Karpas-422 (cell line): ENCODE measurements around the gene SLC25A3. TPM values are rescaled to one million over a fixed set of nuclear protein-coding genes. Genes with fewer than 3 reads are reported as not detected.
"Not testable (repeated sequence)": the region's sequence is repeated elsewhere in the genome, so short reads cannot be mapped to it uniquely, and the experiment has no call there.

ENCODE experiments used
- DNase-seq: peaks from one replicate; pipeline ENCODE4 v3.0.0-alpha.2; 2015
- H2AFZ ChIP-seq: fragments of 200-600 bp; sonication (generic); 2 replicates; pipeline ENCODE4 v1.6.1; 2014; ENCODE audit warnings: antibody characterized with exemption, low read length, mixed read lengths
- H3K27ac ChIP-seq: fragments of 200-600 bp; sonication (generic); 2 replicates; pipeline ENCODE4 v1.5.1; 2014; ENCODE audit warnings: mild to moderate bottlenecking, low read length, moderate library complexity
- H3K27me3 ChIP-seq: fragments of 200-600 bp; sonication (generic); 2 replicates; pipeline ENCODE4 v1.6.1; 2014; ENCODE audit warnings: low read length, mixed read lengths
- H3K36me3 ChIP-seq: fragments of 200-600 bp; sonication (generic); 2 replicates; pipeline ENCODE4 v1.6.1; 2014; ENCODE audit warnings: low read length, mixed read lengths; ENCODE audit not compliant: insufficient read depth
- H3K4me1 ChIP-seq: fragments of 200-600 bp; sonication (generic); 2 replicates; pipeline ENCODE4 v1.6.1; 2014; ENCODE audit warnings: mild to moderate bottlenecking, low read length, mixed read lengths
- H3K4me2 ChIP-seq: fragments of 200-600 bp; sonication (generic); 2 replicates; pipeline ENCODE4 v1.6.1; 2014; ENCODE audit warnings: low read length, low read depth, mild to moderate bottlenecking; ENCODE audit not compliant: poor library complexity, severe bottlenecking
- H3K4me3 ChIP-seq: fragments of 200-600 bp; sonication (generic); 2 replicates; pipeline ENCODE4 v1.5.1; 2014; ENCODE audit warnings: mild to moderate bottlenecking, antibody characterized with exemption, low read length, mixed read lengths
- H3K79me2 ChIP-seq: fragments of 200-600 bp; sonication (generic); 2 replicates; pipeline ENCODE4 v1.6.1; 2014; ENCODE audit warnings: mild to moderate bottlenecking, low read length, mixed read lengths
- H3K9ac ChIP-seq: fragments of 200-600 bp; sonication (generic); 2 replicates; pipeline ENCODE4 v1.6.0; 2014; ENCODE audit warnings: low read length
- H3K9me2 ChIP-seq: fragments of 200-600 bp; sonication (generic), shearing (Covaris generic); replicated peaks from 2 replicates; pipeline ENCODE4 v1.6.0; 2014; ENCODE audit warnings: mild to moderate bottlenecking, low read length, moderate library complexity; ENCODE audit not compliant: insufficient read depth
- H3K9me3 ChIP-seq: fragments of 300-700, 200-600 bp; sonication (generic); 2 replicates; pipeline ENCODE4 v1.6.1; 2014; ENCODE audit warnings: low read length, mixed read lengths
- H4K20me1 ChIP-seq: fragments of 200-600 bp; sonication (generic); 2 replicates; pipeline ENCODE4 v1.6.1; 2014; ENCODE audit warnings: mild to moderate bottlenecking, antibody characterized with exemption, low read length, low read depth; ENCODE audit not compliant: insufficient read depth
- total RNA-seq: library from RNA; depleted of rRNA; stranded (reverse); fragments of >200 nt; shearing (Covaris generic); gene quantifications from 2 replicates; pipeline ENCODE4 v1.2.3, GENCODE V29; 2014; ENCODE audit warnings: low replicate concordance; rRNA removed

SLC25A3 gene
- total RNA-seq, result 478 and 582 TPM in 2 replicates

GRCh38 chr12:98593351-98594049 lies at the start of gene SLC25A3:
TSS of gene SLC25A3 (plus strand) at chr12:98593686. CDS start at chr12:98593979, 293 bp downstream.
- Histone ChIP-seq H3K9ac (peak within 1 kb of the TSS; percentile 100), H3K36me3 (peaks cover 44% of the 10 kb centered on the region), H4K20me1 (peaks cover 32% of the 10 kb centered on the region), H3K79me2 (peaks cover 50% of the 10 kb centered on the region), H3K4me2 (peak within 1 kb of the TSS; percentile 87), H3K4me1 (peaks cover 20% of the 10 kb centered on the region), H3K27ac (peak within 1 kb of the TSS; percentile 86), H3K27me3 (no peaks in the 10 kb centered on the region), H2AFZ (no peak within 1 kb of the TSS), H3K4me3 (peak within 1 kb of the TSS; percentile 99), H3K9me3 (no peaks in the 10 kb centered on the region), H3K9me2 (no peaks in the 10 kb centered on the region)
- DNase-seq, result peak; percentile 99

GRCh38 chr12:98543701-98544100 lies 49.8 kb upstream of the SLC25A3 start:
- Histone ChIP-seq H2AFZ (no peak overlapping the region), H3K4me1 (no peaks in the 10 kb centered on the region), H3K27me3 (no peaks in the 10 kb centered on the region), H3K27ac (no peak overlapping the region), H3K9me3 (no peaks in the 10 kb centered on the region), H3K79me2 (peaks cover 30% of the 10 kb centered on the region), H3K36me3 (peaks cover 70% of the 10 kb centered on the region), H3K9me2 (no peaks in the 10 kb centered on the region), H3K9ac (no peak overlapping the region), H4K20me1 (no peaks in the 10 kb centered on the region), H3K4me3 (no peak overlapping the region), H3K4me2 (no peak overlapping the region)
- DNase-seq, result no peak

- H3K27ac ChIP-seq, result no peak overlapping the region
- no peaks in the 10 kb centered on the region for H3K9me3 ChIP-seq
- H3K4me2 ChIP-seq, result no peak overlapping the region
- peaks cover 29% of the 10 kb centered on the region for H3K79me2 ChIP-seq
- H4K20me1 ChIP-seq, result no peaks in the 10 kb centered on the region
- no peak overlapping the region for H2AFZ ChIP-seq
- no peak for DNase-seq
- H3K9ac ChIP-seq, result no peak overlapping the region
- H3K36me3 ChIP-seq, result peaks cover 80% of the 10 kb centered on the region
- no peaks in the 10 kb centered on the region for H3K27me3 ChIP-seq
- no peaks in the 10 kb centered on the region for H3K4me1 ChIP-seq
- no peak overlapping the region for H3K4me3 ChIP-seq
- H3K9me2 ChIP-seq, result no peaks in the 10 kb centered on the region
These were observed 48.7 kb upstream of the SLC25A3 start for GRCh38 chr12:98544751-98545150.

- no peaks in the 10 kb centered on the region for H3K27me3 ChIP-seq
- H2AFZ ChIP-seq, result no peak overlapping the region
- no peak for DNase-seq
- no peaks in the 10 kb centered on the region for H3K9me3 ChIP-seq
- H3K4me2 ChIP-seq, result no peak overlapping the region
- H3K27ac ChIP-seq, result no peak overlapping the region
- peaks cover 59% of the 10 kb centered on the region for H3K36me3 ChIP-seq
- H3K4me1 ChIP-seq, result no peaks in the 10 kb centered on the region
- H3K9ac ChIP-seq, result no peak overlapping the region
- H3K4me3 ChIP-seq, result no peak overlapping the region
- H3K79me2 ChIP-seq, result no peaks in the 10 kb centered on the region
- H3K9me2 ChIP-seq, result no peaks in the 10 kb centered on the region
- H4K20me1 ChIP-seq, result no peaks in the 10 kb centered on the region
These were observed 43.9 kb upstream of the SLC25A3 start for GRCh38 chr12:98549371-98550110.

GRCh38 chr12:98551787-98552186 lies 41.7 kb upstream of the SLC25A3 start:
- Histone ChIP-seq H3K9me2 (no peaks in the 10 kb centered on the region), H3K4me1 (no peaks in the 10 kb centered on the region), H3K79me2 (no peaks in the 10 kb centered on the region), H2AFZ (no peak overlapping the region), H3K27me3 (no peaks in the 10 kb centered on the region), H3K9me3 (no peaks in the 10 kb centered on the region), H3K36me3 (peaks cover 40% of the 10 kb centered on the region), H3K27ac (no peak overlapping the region), H3K4me2 (no peak overlapping the region), H4K20me1 (no peaks in the 10 kb centered on the region), H3K4me3 (no peak overlapping the region), H3K9ac (no peak overlapping the region)
- DNase-seq, result no peak

GRCh38 chr12:98558097-98558496 lies 35.4 kb upstream of the SLC25A3 start:
- H3K27me3 ChIP-seq, H3K4me1 ChIP-seq, H3K9ac ChIP-seq, H3K79me2 ChIP-seq, H2AFZ ChIP-seq, H3K4me2 ChIP-seq, H3K9me3 ChIP-seq, H3K36me3 ChIP-seq, H3K4me3 ChIP-seq, H4K20me1 ChIP-seq, DNase-seq, H3K27ac ChIP-seq, H3K9me2 ChIP-seq: not testable (repeated sequence)

GRCh38 chr12:98559666-98560065 lies 33.8 kb upstream of the SLC25A3 start:
- Histone ChIP-seq H3K4me1 (no peaks in the 10 kb centered on the region), H3K79me2 (no peaks in the 10 kb centered on the region), H3K27ac (no peak overlapping the region), H3K9me3 (no peaks in the 10 kb centered on the region), H4K20me1 (no peaks in the 10 kb centered on the region), H3K9me2 (no peaks in the 10 kb centered on the region), H3K9ac (no peak overlapping the region), H2AFZ (no peak overlapping the region), H3K4me2 (no peak overlapping the region), H3K4me3 (no peak overlapping the region), H3K27me3 (no peaks in the 10 kb centered on the region), H3K36me3 (no peaks in the 10 kb centered on the region)
- DNase-seq, result no peak

GRCh38 chr12:98561846-98562245 lies 31.6 kb upstream of the SLC25A3 start:
- H3K9ac ChIP-seq, result no peak overlapping the region
- no peak overlapping the region for H3K4me3 ChIP-seq
- H4K20me1 ChIP-seq, result no peaks in the 10 kb centered on the region
- H3K9me3 ChIP-seq, result no peaks in the 10 kb centered on the region
- no peak overlapping the region for H3K27ac ChIP-seq
- no peaks in the 10 kb centered on the region for H3K9me2 ChIP-seq
- no peaks in the 10 kb centered on the region for H3K27me3 ChIP-seq
- no peaks in the 10 kb centered on the region for H3K79me2 ChIP-seq
- no peak overlapping the region for H2AFZ ChIP-seq
- no peaks in the 10 kb centered on the region for H3K36me3 ChIP-seq
- H3K4me2 ChIP-seq, result no peak overlapping the region
- peaks cover 3% of the 10 kb centered on the region; the same call in 1 of the 2 replicates for H3K4me1 ChIP-seq
- DNase-seq, result no peak
